Measurements from ENCODE around the gene NRCAM.

Gene NRCAM

GRCh38 chr7:108249453-108249852 is 206.8 kb downstream of the NRCAM start:
- CTCF ChIA-PET, result no interaction called here
- TF ChIP-seq, protein P1, sequence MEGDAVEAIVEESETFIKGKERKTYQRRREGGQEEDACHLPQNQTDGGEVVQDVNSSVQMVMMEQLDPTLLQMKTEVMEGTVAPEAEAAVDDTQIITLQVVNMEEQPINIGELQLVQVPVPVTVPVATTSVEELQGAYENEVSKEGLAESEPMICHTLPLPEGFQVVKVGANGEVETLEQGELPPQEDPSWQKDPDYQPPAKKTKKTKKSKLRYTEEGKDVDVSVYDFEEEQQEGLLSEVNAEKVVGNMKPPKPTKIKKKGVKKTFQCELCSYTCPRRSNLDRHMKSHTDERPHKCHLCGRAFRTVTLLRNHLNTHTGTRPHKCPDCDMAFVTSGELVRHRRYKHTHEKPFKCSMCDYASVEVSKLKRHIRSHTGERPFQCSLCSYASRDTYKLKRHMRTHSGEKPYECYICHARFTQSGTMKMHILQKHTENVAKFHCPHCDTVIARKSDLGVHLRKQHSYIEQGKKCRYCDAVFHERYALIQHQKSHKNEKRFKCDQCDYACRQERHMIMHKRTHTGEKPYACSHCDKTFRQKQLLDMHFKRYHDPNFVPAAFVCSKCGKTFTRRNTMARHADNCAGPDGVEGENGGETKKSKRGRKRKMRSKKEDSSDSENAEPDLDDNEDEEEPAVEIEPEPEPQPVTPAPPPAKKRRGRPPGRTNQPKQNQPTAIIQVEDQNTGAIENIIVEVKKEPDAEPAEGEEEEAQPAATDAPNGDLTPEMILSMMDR (conservative IDR thresholded peaks at IDR 0.05; ENCODE audit: low read depth), result no peak
- POLR2A ChIA-PET (ENCODE audit: low non-redundant PET), result no interaction called here

GRCh38 chr7:108248821-108249220 is 207.4 kb downstream of the NRCAM start:
- POLR2A ChIA-PET (ENCODE audit: low non-redundant PET), result no interaction called here
- DNase-seq (ENCODE audit: low spot score), result no peak
- TF ChIP-seq, protein P1 (conservative IDR thresholded peaks at IDR 0.05; ENCODE audit: low read depth), result no peak
- no peak overlapping the region for H3K27ac ChIP-seq
- CTCF ChIA-PET, result no interaction called here

More at GRCh38 chr7:108249453-108249852, 206.8 kb downstream of the NRCAM start:
- no peak overlapping the region for H3K27ac ChIP-seq
- DNase-seq (ENCODE audit: low spot score), result no peak

DNA sequence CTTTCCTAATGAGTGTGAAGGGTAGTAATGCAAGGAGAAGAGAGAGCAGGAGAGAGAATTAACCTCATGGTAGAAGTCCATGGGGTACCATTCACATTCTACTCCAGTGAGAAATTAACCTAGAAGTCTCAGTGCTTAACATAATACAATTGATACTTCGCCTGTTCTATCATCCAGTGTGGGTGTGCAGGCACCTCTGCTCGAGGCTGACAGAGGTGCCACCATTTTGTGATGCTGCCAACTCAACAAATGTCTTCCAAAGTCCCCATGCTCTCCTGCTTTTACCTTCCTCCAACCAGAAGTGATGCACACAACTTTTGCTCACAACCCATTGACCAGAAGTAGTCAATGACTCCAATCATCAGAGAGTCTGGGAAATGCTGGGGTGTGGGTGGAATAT is 207.8 kb downstream of the NRCAM start:
- DNase-seq (ENCODE audit: low spot score), result no peak
- CTCF ChIA-PET, result no interaction called here
- H3K27ac ChIP-seq, result no peak overlapping the region
- POLR2A ChIA-PET (ENCODE audit: low non-redundant PET), result no interaction called here
- TF ChIP-seq, protein P1 (conservative IDR thresholded peaks at IDR 0.05; ENCODE audit: low read depth), result no peak

DNA sequence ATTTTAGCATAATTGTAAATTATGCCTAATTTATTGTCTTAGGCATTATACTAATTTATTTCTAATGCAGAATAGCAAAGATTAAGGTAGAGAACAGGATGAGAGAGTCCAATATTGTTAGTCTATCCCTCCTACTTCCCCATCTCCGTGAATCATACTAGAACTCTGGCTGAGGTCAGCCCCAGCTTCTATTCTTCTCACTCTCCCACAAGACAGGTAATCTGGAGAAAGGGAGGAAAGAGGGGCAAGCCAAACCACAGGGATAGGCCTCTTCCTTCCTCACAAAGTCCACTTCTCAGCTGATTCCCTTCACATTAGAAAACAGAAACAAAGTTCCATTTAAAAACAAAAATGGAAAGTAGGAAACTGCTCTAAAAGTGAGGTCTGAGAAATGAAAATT is 208.6 kb downstream of the NRCAM start:
- POLR2A ChIA-PET (ENCODE audit: low non-redundant PET), result no interaction called here
- CTCF ChIA-PET, result no interaction called here
- no peak overlapping the region for H3K27ac ChIP-seq
- TF ChIP-seq, protein P1 (conservative IDR thresholded peaks at IDR 0.05; ENCODE audit: low read depth), result no peak
- DNase-seq (ENCODE audit: low spot score), result no peak

DNA sequence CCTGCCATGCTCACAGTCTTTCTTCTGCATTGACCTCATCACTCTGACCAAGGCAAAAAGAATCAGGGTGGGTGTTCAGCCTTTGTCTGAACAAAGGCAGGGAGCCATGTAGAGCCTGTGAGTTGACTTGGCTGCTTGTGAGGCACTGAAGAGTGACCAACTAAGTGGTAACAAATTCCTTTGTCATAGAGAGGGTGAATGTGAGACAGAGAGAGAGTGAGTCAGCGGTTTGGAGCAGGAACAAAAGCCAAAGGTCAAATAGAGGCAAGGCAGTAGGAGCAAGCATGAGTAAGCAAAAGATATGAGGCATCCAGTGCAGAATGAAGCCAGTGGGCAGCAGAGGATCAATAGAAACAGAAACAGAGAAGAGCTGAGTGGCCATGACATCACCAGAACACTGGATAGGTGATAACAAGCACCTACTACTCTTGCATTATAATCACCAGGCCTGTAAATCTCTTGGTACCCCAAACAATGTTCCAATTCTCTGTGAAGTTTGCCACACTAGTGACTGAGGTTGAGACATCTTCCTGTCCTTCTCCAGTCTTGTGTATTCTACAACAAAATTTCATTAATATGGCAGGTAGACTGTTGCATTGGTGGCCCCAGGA is 209.9 kb downstream of the NRCAM start:
- POLR2A ChIA-PET (ENCODE audit: low non-redundant PET), result no interaction called here
- DNase-seq (ENCODE audit: low spot score), result peak; percentile 59
- TF ChIP-seq, protein P1 (conservative IDR thresholded peaks at IDR 0.05; ENCODE audit: low read depth), result no peak
- H3K27ac ChIP-seq, result no peak overlapping the region
- CTCF ChIA-PET, result no interaction called here

DNA sequence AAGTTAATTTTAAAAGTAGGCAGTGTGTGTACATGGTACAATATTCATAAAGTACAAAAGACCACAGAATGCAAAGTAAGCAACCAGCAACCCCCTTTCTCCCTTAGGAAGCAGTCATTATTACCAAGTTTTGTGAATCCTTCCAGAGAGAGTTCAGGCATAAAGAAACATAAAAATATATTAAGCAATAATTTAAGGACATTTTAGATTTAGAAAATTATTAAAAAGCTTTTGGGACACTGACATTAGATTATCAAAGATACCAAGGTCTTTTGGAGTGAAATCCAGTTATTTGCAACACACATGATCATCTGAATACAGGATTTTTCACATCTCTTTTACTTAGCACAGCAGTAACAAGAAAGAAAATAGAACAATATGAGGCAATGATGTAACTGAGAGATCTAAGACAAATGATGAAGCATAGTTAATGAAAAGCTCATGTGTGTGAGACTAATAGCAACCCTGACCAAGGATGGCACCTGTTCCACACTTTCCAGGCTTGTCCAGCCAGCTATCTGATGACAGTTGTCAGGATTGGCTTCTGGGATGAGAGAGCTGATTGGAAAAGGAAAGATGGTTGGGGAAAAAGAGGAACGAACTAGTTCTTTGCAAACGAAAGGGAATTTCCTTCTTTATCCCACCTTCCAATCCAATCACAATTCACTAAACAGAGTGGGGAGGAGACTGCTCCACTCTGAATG is 210.6 kb downstream of the NRCAM start:
- TF ChIP-seq, protein P1 (conservative IDR thresholded peaks at IDR 0.05; ENCODE audit: low read depth), result no peak
- POLR2A ChIA-PET (ENCODE audit: low non-redundant PET), result no interaction called here
- DNase-seq (ENCODE audit: low spot score), result no peak
- no peak overlapping the region for H3K27ac ChIP-seq
- CTCF ChIA-PET, result no interaction called here

Measured in RWPE1 (cell line).